Heart left ventricle (tissue), 16 donors: ENCODE data around the gene C2CD4D. TPM values are rescaled to one million over a fixed set of nuclear protein-coding genes. Genes with fewer than 3 reads are reported as not detected.

Experiments
- ATAC-seq, 4 donors: fragments of 200-7000 bp; cut with Tn5 transposase; one replicate each; pipeline ENCODE4 v1.9.1; 2020 to 2022; ENCODE audit warnings: moderate library complexity in 4 of 4, mild to moderate bottlenecking in 3 of 4, moderate number of reproducible peaks in 1 of 4
- DNase-seq, 5 donors: peaks; one replicate each; pipeline ENCODE4 v3.0.0-alpha.2; 2020
- H3K27ac ChIP-seq, 12 donors: fragments of 200-600 bp; sonication (generic) in 4 of 12; one replicate each; pipeline versions ENCODE4 v1.5.0 to v1.8.0; 2016 to 2022; ENCODE audit warnings: mild to moderate bottlenecking in 2 of 12
- H3K27me3 ChIP-seq, 9 donors: fragments of 200-600 bp; sonication (generic) in 2 of 9; one replicate each; pipeline versions ENCODE4 v1.5.1 to v1.8.0; 2016 to 2022; ENCODE audit warnings: mild to moderate bottlenecking in 3 of 9
- H3K36me3 ChIP-seq, 9 donors: fragments of 200-600 bp; sonication (generic) in 2 of 9; one replicate each; pipeline versions ENCODE4 v1.5.0 to v1.8.0; 2018 to 2022; ENCODE audit warnings: mild to moderate bottlenecking in 2 of 9
- H3K4me1 ChIP-seq, 12 donors: fragments of 200-600 bp; sonication (generic) in 4 of 12; one replicate each; pipeline versions ENCODE4 v1.5.0 to v1.8.0; 2016 to 2022; ENCODE audit warnings: mild to moderate bottlenecking in 3 of 12
- H3K4me3 ChIP-seq, 12 donors: fragments of 200-600 bp; sonication (generic) in 4 of 12; one replicate each; pipeline versions ENCODE4 v1.5.0 to v1.8.0; 2017 to 2022; ENCODE audit warnings: mild to moderate bottlenecking in 9 of 12, moderate library complexity in 4 of 12
- H3K9me3 ChIP-seq, 12 donors: fragments of 200-600 bp; sonication (generic) in 4 of 12; one replicate each; pipeline versions ENCODE4 v1.5.0 to v1.8.0; 2016 to 2022; ENCODE audit warnings: mild to moderate bottlenecking in 1 of 12
- CTCF ChIP-seq, 12 donors: fragments of 200-600 bp; sonication (generic) in 4 of 12; IDR thresholded peaks; one replicate each; pipeline versions ENCODE4 v1.5.0 to v1.8.0; 2018 to 2022; ENCODE audit warnings: antibody characterized with exemption in 12 of 12, mild to moderate bottlenecking in 5 of 12
- POLR2A ChIP-seq, 2 donors: fragments of 450-650 bp; IDR thresholded peaks; one replicate each; pipeline ENCODE4 v1.6.1; 2017; ENCODE audit warnings: antibody characterized with exemption in 2 of 2, mild to moderate bottlenecking in 2 of 2, moderate library complexity in 2 of 2
- WGBS, 4 donors: extraction: QIAGEN DNeasy Blood & Tissue Kit in 2 of 4; methylation state at CpG; one replicate each; pipeline versions ENCODE4 v1.1.5 to v1.1.7; 2013 to 2018; 5-methylcytosine and 5-hydroxymethylcytosine counted together
- intact Hi-C, 10 donors: fragments of 100-400 bp; cut with DNase I; formaldehyde crosslinking; loops; one replicate each; pipeline versions ENCODE4 v1.11.1 to v1.14.2; 2022
- polyA plus RNA-seq, 2 donors: library from polyadenylated mRNA; stranded (reverse); fragments of 200-250 nt; gene quantifications; one replicate each; pipeline ENCODE4 v1.2.3, GENCODE V29; 2013
- total RNA-seq, 9 donors: library from RNA; depleted of rRNA in 2 of 9; stranded (reverse); fragments of >200 nt in 2 of 9; fragmentation: NEBNext Ultra II Directional in 3 of 9; extraction: Animal tissue kit (Norgen Biotek cat#: 25700) in 3 of 9; gene quantifications; one replicate each; pipeline versions ENCODE4 v1.1.0 to v1.2.4, GENCODE V29; 2016 to 2023
- donor health status: ischemic (EF 13 %, LVEDD 7.1; RV severe dilation, severe dysfunction).
- donor health status: healthy with polysubstance abuse.
- donor health status: DM: no; HTN: yes; CAD: no.
- donor health status: DM: no; HTN: no; CAD: no.
- donor health status: ischemic (EF 25% LVEDD 6.9; RV normal size, moderate dysfunction).
- donor health status: ischemic (EF 25% LVEDD 5.7; RV mildly dilated, moderate dysfunction).
- donor health status: healthy.
- donor health status: DM: yes; HTN: yes; CAD: no.
- donor health status: ischemic (EF 35%, LVEDD 5.7; RV mildly dilated, moderate dysfunction).
- donor health status: nonischemic (EF 11% LVEDD 7.7; RV severe dilation, severe dysfunction).
- donor health status: DM: yes; HTN: yes; CAD: no.
- donor health status: PGD.
- donor health status: ischemic (EF 29% LVEDD 5.4; RV normal size, mild dysfunction).
- donor health status: nonischemic (EF 23%, LVEDD 6.1; RV moderate dilation, normal function).

The C2CD4D gene
- total and polyA plus RNA-seq, 11 donors = 0.14 to 0.28 TPM; not detected in 9

- peaks cover 0 to 17% (median 0%) of the 10 kb centered on the region in 12 donors for H3K4me1 ChIP-seq
- no peak for ATAC-seq
- TF ChIP-seq CTCF (IDR thresholded peaks at IDR 0.05) (no peak), POLR2A (IDR thresholded peaks at IDR 0.05) (no peak)
- H3K4me3 ChIP-seq = no peak overlapping the region
- H3K27ac ChIP-seq = no peak overlapping the region
- intact Hi-C loops = no loop called here
- DNase-seq = no peak
- H3K27me3 ChIP-seq = no peaks in the 10 kb centered on the region
- 36 to 50% (median 48%) methylated on average over 3 of the region's 3 CpGs for WGBS, 4 donors
- H3K36me3 ChIP-seq = peaks cover 0 to 4% (median 2%) of the 10 kb centered on the region in 9 donors
- no peaks in the 10 kb centered on the region for H3K9me3 ChIP-seq
Observed at GRCh38 chr1:151868486-151868885, 28.9 kb upstream of the C2CD4D start.

- DNase-seq = no peak
- H3K4me3 ChIP-seq = no peak overlapping the region
- TF ChIP-seq CTCF (IDR thresholded peaks at IDR 0.05) (no peak), POLR2A (IDR thresholded peaks at IDR 0.05) (no peak)
- ATAC-seq = peak in 1 of 4 donors; percentile 34
- H3K9me3 ChIP-seq = no peaks in the 10 kb centered on the region
- WGBS, 4 donors = 60 to 75% (median 68%) methylated on average over 7 of the region's 7 CpGs
- peaks cover 0 to 17% (median 0%) of the 10 kb centered on the region in 12 donors for H3K4me1 ChIP-seq
- no peaks in the 10 kb centered on the region for H3K36me3 ChIP-seq
- no peaks in the 10 kb centered on the region for H3K27me3 ChIP-seq
- intact Hi-C loops = no loop called here
- no peak overlapping the region for H3K27ac ChIP-seq
Observed at GRCh38 chr1:151867765-151868411, 28.3 kb upstream of the C2CD4D start.

- peaks cover 0 to 17% (median 0%) of the 10 kb centered on the region in 12 donors for H3K4me1 ChIP-seq
- no peak overlapping the region for H3K4me3 ChIP-seq
- 67 to 87% (median 81%) methylated on average over 2 of the region's 2 CpGs for WGBS, 4 donors
- no peak overlapping the region for H3K27ac ChIP-seq
- H3K9me3 ChIP-seq = no peaks in the 10 kb centered on the region
- ATAC-seq (no peak), DNase-seq (no peak)
- no peak for TF ChIP-seq POLR2A (IDR thresholded peaks at IDR 0.05)
- no peak for TF ChIP-seq CTCF (IDR thresholded peaks at IDR 0.05)
- H3K36me3 ChIP-seq = no peaks in the 10 kb centered on the region
- intact Hi-C loops = no loop called here
- no peaks in the 10 kb centered on the region for H3K27me3 ChIP-seq
Observed at GRCh38 chr1:151867321-151867720, 27.7 kb upstream of the C2CD4D start.

- WGBS, 4 donors = 22 to 36% (median 27%) methylated on average over 2 of the region's 2 CpGs
- no peaks in the 10 kb centered on the region for H3K27me3 ChIP-seq
- TF ChIP-seq POLR2A (IDR thresholded peaks at IDR 0.05) (no peak), CTCF (IDR thresholded peaks at IDR 0.05) (no peak)
- H3K36me3 ChIP-seq = no peaks in the 10 kb centered on the region
- H3K4me1 ChIP-seq = peaks cover 0 to 17% (median 0%) of the 10 kb centered on the region in 12 donors
- intact Hi-C loops = no loop called here
- no peak overlapping the region for H3K27ac ChIP-seq
- H3K9me3 ChIP-seq = no peaks in the 10 kb centered on the region
- DNase-seq (no peak), ATAC-seq (peak in 2 of 4 donors; percentile 49 to 55)
- no peak overlapping the region for H3K4me3 ChIP-seq
Observed at GRCh38 chr1:151864411-151864810, 24.8 kb upstream of the C2CD4D start.
